ENCODE results near the gene BET1.
"Not testable (repeated sequence)": the region's sequence is repeated elsewhere in the genome, so short reads cannot be mapped to it uniquely, and the experiment has no call there.

The BET1 gene

GRCh38 chr7:94004024-94004951 is at the start of gene BET1:
BET1 (minus strand) TSS chr7:94004355; CDS start chr7:94004216, 139 bp downstream.
- peak; percentile 90 for DNase-seq (ENCODE audit: low spot score)

GRCh38 chr7:94053532-94053931 is 49.4 kb upstream of the BET1 start:
- no peak for DNase-seq (ENCODE audit: low spot score)

GRCh38 chr7:94052398-94053180 is 48.4 kb upstream of the BET1 start:
- DNase-seq (ENCODE audit: low spot score) = no peak

- DNase-seq (ENCODE audit: low spot score) = no peak
These were observed 45.9 kb upstream of the BET1 start for GRCh38 chr7:94050046-94050445.

GRCh38 chr7:94049615-94050014 is 45.5 kb upstream of the BET1 start:
- DNase-seq (ENCODE audit: low spot score) = no peak

- no peak for DNase-seq (ENCODE audit: low spot score)
These were observed 44.6 kb upstream of the BET1 start for GRCh38 chr7:94048755-94049154.

- DNase-seq (ENCODE audit: low spot score) = no peak
These were observed 43.8 kb upstream of the BET1 start for GRCh38 chr7:94047956-94048355.

- no peak for DNase-seq (ENCODE audit: low spot score)
These were observed 41.4 kb upstream of the BET1 start for GRCh38 chr7:94045581-94045980.

GRCh38 chr7:94044806-94045205 is 40.7 kb upstream of the BET1 start:
- DNase-seq (ENCODE audit: low spot score) = no peak

GRCh38 chr7:94043299-94043698 is 39.1 kb upstream of the BET1 start:
- DNase-seq (ENCODE audit: low spot score) = peak; percentile 4

- no peak for DNase-seq (ENCODE audit: low spot score)
These were observed 38.2 kb upstream of the BET1 start for GRCh38 chr7:94042381-94042780.

GRCh38 chr7:94041529-94041928 is 37.4 kb upstream of the BET1 start:
- DNase-seq (ENCODE audit: low spot score) = peak; percentile 9

GRCh38 chr7:94040254-94040653 is 36.1 kb upstream of the BET1 start:
- no peak for DNase-seq (ENCODE audit: low spot score)

GRCh38 chr7:94039368-94040035 is 35.3 kb upstream of the BET1 start:
- no peak for DNase-seq (ENCODE audit: low spot score)

- DNase-seq (ENCODE audit: low spot score) = no peak
These were observed 27.7 kb upstream of the BET1 start for GRCh38 chr7:94031865-94032264.

- DNase-seq (ENCODE audit: low spot score) = no peak
These were observed 26.5 kb upstream of the BET1 start for GRCh38 chr7:94030634-94031033.

- no peak for DNase-seq (ENCODE audit: low spot score)
These were observed 25.8 kb upstream of the BET1 start for GRCh38 chr7:94029976-94030375.

GRCh38 chr7:94028768-94029167 is 24.6 kb upstream of the BET1 start:
- peak; percentile 9 for DNase-seq (ENCODE audit: low spot score)

GRCh38 chr7:94026619-94027018 is 22.5 kb upstream of the BET1 start:
- DNase-seq (ENCODE audit: low spot score) = not testable (repeated sequence)

GRCh38 chr7:94022550-94022949 is 18.4 kb upstream of the BET1 start:
- DNase-seq (ENCODE audit: low spot score) = no peak

GRCh38 chr7:94016786-94017185 is 12.6 kb upstream of the BET1 start:
- no peak for DNase-seq (ENCODE audit: low spot score)

GRCh38 chr7:94015538-94015937 is 11.4 kb upstream of the BET1 start:
- DNase-seq (ENCODE audit: low spot score) = no peak

- no peak for DNase-seq (ENCODE audit: low spot score)
These were observed 8.6 kb upstream of the BET1 start for GRCh38 chr7:94012746-94013145.
